ENCODE results near the gene ZNF599.

Gene ZNF599

DNA sequence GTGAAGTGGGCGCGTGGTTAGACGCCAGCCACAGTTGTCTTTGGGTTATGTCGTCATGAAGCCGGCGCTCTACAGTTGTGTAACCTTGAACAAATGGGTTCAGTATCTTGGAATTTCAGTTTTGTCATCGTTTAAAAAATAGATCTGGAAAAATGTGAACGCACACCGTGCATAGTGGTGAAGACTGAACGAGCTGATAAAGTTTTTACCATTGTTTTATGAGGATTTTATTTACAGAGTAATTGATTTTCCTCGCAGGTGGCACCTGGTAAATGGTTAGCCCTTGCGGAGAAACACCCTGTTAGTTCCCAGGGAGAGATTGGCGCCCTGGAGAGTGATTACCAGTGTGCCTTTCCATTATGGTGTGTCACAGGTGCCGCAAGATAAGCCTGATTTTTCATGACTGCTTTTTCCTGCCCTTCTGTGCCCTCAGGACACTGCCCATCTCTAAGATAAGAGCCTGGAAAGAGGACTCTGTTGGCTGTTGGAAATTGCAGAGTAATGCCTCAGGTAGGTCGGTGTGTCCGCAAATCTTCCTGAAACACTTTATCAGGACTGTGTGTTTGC, 38.4 kb downstream of the ZNF599 start:
- DNase-seq: peak; percentile 76

DNA sequence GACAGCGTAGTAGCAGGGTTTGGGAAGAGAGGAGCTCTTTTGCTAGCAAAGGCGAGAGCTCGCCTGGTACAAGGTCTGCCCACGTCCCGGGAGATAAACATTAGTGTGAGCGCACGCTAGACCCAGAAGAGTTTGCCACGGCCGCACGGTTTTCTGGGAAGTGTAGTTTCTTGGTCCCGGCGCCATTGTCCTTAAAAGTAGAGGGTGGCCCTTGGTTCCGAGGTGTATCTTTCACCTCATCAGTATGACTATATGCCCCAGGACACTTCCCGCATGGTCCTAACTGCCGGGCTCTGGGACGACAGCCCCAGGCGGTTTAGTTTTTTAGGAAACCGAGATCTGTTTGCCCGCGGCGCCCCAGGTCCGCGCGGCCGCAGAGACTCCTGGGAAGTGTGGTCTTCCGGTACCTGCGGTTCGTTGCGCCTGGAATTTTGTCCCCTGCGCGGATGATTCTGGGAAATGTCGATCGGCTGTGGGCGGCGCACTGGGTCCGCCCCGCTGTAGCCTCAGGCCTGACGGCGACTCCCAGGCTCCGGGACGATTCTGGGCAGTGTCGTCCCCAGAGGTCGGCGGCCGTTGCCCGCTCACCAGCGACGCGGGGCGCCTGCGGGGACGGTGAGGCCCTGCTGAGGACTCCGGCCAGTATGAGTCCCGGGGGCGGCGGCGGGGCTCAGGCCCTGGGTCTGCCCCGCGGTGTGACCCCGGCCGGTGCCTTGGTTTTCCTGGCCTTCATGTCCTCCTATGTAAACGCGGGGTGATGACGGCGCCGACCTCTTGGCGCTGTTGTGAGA, 39.1 kb downstream of the ZNF599 start, which contains the start of gene ZNF181:
Gene ZNF181, plus strand, starts transcription at position 498 of the 791 bp plus-strand sequence. CDS start 795 bp downstream, outside the sequence.
- peak; percentile 82 for DNase-seq

DNA sequence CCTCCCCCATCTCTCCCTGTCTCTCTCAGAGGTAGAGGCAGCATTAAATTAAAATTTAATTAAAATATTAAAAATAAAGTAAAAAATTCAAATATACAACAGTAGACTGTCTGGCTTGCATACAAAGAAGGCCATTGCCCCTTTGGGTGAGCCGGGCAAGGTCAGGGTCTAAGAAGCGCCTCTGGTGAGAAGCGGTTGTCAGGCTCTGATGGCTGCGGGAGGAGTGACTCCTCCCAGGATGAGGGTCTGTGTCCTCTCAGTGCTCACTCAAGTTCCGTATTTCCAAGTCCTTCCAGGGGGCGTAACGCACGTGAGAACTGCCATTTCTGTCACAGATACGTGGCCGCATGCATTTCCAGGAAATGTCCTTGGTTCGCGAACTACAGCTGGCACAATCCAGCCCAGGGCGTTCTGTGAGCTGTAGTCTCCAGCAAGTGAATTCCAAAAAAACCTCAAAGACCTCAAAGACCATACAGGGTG, 39.7 kb downstream of the ZNF599 start:
- DNase-seq: peak; percentile 62

DNA sequence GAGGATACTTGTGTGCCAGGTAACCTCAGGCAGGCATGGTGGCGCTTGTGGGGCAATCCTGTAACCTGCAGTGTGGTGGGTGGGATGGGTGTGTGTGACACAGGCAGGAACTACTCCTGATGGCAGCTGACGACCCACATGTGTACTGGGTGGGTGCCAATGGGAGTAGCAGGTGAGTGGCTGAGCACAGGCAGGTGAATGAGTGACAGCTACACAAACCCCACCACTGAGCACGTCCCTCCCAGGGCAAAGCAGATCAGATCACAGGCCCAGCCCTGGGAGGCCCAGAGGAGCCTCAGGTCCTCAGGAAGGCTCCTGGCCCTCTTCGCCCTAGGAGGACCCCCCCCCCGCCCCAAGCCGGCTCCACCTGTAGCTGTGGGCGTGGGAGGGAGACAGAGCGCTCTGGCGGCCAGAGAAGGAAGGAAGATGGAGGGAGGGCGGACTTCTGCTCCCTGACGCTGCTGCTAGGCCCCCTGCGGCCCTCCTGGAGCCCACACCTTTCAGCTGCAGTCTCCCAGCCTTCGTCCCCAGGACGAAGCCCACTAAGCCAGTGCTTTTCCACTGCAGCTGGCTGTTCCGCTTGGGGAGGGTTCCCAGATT, 40.3 kb downstream of the ZNF599 start:
- DNase-seq: no peak

DNA sequence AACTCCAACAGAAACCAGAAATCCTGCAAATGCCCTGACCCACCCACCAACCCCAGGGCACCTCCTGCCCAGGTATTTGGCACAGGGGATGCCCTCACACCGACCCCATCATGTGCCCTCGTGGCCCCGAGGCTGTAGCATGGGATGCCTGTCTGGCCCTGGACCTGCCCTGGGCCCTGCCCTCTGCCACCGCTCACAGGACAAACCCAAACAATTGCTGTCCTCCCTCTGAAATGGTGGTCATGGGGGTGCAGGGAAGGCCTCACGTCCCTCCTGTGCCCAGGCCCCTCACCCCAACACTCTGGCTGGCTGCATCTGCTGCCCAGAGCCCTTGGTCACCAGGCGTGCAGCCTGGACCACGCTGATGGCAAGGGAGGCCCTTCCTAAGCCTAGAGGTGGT, 41.1 kb downstream of the ZNF599 start:
- no peak for DNase-seq

DNA sequence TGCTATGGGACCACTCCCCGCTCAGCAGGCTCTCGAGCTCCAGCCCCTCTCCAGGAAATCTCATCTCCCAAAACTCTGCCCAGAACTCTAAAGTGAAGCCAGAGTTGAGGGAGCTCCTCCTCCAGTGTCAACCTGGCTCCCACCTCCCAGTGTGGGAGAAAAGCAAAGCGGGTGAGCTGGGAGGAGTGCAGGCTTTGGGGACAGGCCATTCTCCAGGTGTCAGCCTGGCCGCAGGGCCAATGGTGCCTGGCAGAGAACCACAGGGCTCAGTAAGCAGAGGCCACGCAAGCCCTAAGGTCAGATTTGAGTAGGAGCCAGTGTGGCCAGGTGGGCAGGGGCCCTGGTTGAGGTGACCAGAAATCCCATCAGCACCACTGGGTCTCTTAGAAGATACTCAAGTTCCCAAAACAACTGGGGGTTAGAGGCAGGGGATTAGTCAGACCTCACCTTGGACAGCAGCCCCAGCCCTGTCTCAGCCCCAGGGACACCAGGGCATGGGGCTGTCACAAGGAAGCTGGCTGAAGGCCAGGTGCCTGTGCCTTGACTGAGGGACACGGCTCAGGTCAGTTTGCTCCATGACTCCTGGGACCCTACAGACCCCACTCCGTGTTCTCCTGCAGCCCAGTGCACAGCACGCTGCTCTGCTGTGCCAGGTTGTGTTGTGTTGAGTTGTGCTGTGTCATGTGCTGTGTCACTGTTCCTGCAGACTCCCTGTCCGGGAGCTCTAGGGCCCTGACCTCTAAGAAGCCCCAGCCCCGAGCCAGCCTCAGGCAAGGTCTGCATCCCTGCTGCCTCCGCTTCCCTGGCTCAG, 41.8 kb downstream of the ZNF599 start:
- DNase-seq: no peak

DNA sequence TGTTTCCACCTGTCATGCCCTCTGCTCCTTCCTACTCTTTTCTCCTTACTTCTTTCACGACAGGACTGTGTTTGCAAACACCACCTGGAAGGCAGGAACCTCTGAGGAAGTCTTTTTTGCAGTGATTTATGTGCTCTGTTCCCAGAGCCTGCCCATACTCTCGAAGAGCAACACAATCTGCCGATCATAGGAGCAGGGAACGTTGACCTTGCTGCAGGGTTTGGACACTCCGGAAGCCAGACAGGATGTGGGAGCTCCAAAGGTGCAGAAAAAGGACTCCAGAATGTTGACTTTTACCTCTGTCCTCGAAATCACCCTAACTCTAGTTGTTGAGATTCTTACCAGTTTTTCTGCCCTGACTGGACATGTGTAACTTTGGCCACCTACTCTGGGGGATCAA, 47.6 kb downstream of the ZNF599 start:
- DNase-seq: no peak

DNA sequence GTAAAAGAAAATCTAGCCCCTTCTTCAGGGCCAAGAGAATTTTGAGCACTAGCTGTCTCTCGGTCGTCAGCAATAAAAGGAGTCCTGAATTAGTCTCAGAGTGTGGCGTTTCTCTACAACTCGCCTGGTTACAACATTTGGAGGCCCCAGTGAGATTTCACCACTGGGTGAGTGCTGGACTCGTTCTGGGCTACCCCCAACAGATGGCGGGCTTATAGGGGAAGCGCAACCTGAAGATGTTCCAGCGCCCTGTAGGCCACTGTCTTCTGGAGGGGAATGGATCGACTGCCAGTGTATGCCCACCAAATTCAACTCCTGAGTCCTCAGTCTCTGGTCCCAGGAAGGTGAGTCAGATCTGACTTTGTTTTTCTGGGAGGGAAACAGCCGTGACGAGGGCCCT, 50.7 kb downstream of the ZNF599 start:
- no peak for DNase-seq

DNA sequence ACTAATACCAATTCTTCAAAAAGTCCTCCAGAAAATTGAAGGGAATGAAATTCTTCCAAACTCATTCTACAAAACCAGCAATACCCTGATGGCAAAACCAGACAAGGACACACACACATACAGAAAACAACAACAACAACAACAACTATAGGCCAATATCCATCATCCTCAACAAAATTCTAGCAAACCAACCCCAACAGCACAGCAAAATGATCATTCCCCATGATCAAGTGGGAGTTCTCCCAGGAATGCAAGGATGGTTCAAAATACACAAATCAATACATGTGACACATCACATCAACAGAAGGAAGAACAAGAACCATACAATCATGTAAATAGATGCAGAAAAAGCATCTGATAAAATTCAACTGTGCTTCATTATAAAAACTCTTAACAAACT, 57.7 kb downstream of the ZNF599 start:
- DNase-seq: no peak

DNA sequence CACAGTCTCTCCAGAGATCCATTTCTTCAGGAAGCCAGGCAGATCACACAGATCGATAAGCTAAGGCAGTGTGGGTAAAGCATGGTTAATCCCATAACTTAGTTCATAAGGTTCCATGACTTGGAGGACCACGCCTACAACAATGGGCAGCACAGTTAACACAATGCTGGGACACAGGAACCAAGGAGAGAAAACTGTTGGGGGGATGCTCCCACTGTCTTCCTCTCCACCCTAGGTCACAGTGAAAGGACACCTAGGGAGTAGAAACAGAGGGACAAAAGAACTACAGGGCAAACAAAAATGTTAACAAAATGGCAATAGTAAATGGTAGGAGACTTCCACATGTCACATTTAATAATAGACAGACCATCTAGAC, 59.8 kb downstream of the ZNF599 start:
- DNase-seq: no peak

DNA sequence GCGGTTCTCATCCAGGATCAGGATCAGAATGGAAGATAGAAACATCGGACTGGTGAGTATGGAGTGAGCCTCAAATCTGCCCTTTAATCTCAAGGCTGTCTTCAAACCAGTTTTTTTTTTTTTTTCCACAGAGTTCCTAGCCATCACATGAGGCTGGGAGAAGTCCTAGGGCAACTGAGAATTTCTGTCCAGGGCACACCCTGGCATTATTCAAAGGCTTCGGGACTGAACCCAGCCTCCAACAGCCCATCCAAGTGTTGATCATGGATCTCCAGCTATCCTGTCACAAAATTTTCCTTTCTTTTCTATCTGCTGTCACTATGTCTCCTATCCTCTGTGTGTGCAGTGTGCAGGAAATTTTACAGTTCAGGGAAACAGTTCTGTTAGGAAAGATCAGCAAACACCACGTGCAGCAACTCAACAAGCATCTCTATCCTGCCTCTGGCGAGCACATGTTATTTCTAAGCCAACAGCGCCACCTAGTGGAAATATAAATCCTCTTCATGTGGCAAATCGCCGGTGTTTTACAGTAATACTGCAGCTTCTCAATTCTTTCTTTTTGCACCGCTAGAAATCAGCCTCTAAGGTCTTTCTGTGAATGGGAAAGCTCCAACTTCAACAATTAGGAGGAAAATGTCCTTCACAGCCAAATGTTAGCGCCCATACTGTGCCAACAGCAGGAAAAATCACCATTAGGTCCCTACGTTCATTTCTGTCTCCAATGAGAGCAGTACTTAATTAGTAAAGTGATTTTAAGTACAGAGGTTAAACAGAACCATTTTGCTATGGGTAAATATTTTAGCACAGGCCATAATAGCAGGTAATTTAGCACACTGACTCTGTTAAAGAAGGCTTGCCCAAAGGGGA, 60.4 kb downstream of the ZNF599 start:
- peak; percentile 40 for DNase-seq

DNA sequence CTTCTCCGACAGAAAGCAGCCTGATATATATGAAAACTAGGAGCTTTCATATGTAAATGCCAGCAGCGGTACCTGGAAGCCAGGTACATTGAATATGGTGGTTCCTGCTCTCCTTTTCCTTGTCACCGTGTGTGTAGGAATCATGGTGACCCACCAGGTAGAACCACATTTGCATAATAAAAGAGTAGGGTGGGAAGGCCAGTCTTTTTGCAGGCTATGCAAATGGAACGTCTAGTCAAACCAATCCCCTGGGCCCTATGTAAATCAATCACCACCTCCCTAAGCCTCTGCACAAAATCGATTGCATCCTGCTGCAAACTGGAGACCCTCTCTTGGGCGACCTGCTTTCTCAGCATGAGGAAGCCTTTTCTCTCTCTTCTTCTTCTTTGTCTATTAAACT, 61.1 kb downstream of the ZNF599 start:
- no peak for DNase-seq

All from NCI-H446 treated with DMSO at 0.1 percent for 48 hours (cell line).